NK-92 treated with Interleukin-12 subunit alpha and Interleukin-12 subunit beta, amount 100 ng/mL, for 24 hours (cell line): ENCODE results near the gene DRC3.
"Not testable (repeated sequence)": the region's sequence is repeated elsewhere in the genome, so short reads cannot be mapped to it uniquely, and the experiment has no call there.

ENCODE experiments used
- DNase-seq: peaks from one replicate; lab custom pipeline; 2025; lab: John Stamatoyannopoulos, UW

DRC3 gene

GRCh38 chr17:17942846-17943245 lies 29.8 kb upstream of the DRC3 start:
- no peak for DNase-seq

DNA sequence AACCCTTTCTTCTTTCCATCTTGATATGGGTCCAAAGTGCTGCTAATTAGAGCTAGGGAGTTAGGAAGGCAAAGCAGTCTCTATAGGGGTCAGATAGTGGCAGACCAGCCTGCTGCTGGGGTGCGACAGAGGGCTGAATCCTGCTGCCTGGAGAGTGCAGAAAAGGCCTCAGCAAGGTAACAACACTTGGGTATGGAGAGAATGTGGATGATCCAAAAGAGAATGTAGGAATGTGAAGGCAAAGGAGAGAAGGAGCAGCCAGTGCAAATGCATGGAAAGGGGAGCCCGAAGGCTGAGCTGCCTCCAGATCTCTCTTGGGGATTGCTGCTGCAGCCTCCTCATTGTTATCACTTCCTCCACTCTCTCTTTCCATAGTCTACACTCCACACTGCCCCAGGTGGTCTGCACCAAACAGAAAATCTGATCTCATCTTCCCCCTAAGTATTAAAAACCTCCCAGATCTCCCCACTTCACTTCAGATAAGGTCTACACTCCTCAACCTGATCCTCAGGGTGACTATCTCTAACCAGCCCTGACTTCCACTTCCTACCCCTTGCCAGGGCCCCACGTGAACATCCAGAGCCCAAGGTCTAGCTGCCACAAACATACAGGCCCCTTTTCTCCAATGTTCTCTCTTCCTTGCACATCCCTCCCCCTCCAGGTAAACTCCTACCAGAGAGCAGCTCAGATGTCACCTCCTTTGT lies 29.2 kb upstream of the DRC3 start:
- no peak for DNase-seq

- DNase-seq = no peak
Measured at GRCh38 chr17:17944242-17944641, 28.4 kb upstream of the DRC3 start.

DNA sequence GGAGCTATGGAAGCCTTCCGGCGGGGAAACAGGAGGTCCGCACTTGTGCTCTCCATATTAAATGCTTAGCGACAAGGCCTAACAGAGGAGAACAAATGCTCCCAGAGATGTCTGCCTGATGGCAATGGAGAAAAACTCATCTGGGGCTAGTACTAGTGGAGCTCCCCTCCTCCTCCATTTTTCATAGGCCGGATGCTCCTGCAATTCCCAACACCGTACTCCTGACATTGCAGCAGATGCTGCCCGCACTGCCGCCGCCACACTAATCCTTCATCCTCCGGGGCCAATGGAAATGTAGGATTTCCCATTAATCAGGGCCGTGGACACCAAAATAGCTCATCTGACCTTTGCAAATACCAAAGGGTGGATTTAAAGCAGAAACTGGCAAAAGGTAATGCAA lies 27.9 kb upstream of the DRC3 start:
- no peak for DNase-seq

GRCh38 chr17:17946093-17946492 lies 26.6 kb upstream of the DRC3 start:
- no peak for DNase-seq

DNA sequence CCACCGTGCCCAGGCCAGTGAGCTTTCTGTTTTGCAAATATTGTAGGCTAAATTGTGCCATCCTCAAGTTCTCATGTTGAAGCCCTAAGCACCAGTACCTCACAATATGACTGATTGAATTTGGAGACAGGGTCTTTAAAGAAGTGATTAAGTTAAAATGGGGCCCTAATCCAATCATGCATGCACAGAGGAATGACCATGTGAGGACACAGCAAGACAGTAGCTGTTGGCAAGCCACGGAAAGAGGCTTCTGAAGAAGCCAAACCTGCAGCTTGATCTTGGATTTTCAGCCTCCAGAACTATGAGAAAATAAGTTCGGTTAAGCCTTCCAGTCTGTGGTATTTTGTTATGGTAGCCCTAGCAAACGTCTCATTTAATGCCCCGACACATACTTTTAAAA lies 25.4 kb upstream of the DRC3 start:
- DNase-seq = no peak

DNA sequence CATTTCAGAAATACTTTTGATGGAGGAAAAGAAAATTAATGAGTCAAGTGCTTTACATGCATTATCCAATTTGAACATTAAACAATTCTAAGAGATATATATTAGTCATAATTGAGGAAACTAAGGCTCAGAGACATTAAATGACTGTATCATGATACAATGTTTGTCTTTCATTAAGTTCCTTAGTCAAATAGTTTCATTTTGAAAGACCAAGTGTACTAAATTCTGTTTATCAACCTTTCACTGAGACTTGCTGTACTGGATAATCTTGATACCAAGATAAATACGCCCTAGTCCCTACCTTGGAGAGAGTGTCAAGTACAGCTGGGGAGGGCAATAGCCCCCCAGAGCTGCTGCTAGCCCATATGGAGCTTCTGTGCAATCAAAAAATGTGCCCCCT lies 24.7 kb upstream of the DRC3 start:
- DNase-seq = no peak

- DNase-seq = no peak
Measured at GRCh38 chr17:17950347-17950746, 22.3 kb upstream of the DRC3 start.

DNA sequence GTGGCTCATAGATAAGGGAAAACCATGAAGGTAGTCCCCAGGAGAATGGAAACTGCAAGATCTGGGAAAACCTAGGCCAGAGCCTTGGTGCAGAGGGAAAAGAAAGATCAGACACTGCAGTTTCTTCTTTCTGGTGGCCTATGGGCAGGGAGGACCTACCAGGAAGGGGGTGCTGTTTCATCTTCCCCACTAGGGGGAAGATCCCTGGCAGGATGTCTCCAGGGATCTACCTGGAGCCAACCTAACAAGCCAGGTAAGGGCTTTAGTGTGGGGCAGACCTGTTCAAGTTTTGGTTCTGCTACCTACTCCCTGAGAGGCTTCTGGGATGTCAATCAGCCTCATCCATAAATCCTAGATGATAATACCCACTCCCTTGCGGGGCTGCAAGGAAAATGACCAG lies 21.9 kb upstream of the DRC3 start:
- no peak for DNase-seq

DNA sequence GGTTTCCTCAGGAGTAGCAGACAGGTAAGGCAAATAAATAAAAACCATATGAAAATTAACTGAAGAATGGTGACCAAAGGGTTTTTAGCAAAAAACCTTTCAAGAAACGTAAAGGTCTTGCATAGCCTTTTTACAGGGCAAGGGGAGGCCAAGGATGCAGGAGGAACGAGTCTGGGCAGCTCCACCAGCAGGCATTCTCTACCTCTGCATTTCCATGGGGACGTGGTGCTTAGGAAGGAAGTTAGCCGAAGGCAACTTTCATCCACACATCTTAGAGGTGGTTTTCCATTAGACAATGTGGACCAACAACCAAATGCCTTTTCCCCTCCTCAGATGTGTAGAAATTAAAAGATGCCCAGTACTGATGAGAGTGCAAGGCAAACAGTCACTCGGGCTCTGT lies 21.1 kb upstream of the DRC3 start:
- no peak for DNase-seq

GRCh38 chr17:17952691-17953090 lies 20.0 kb upstream of the DRC3 start:
- no peak for DNase-seq

DNA sequence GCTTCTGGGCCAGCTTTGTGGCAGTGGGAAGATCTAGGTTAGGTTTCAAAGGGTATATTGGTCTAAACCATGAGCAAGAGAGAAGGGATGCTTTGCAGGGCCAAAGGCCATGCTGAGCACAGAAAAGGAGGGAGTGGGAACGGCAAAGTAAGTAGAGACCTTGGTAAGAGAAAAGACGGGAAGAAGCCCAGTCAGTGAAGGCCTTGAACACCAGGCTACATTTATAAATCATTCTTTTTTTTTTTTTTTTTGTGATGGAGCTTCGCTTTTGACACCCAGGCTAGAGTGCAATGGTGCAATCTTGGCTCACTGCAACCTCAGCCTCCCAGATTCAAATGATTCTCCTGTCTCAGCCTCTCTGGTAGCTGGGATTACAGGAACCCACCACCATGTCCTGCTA lies 18.6 kb upstream of the DRC3 start:
- DNase-seq = no peak

DNA sequence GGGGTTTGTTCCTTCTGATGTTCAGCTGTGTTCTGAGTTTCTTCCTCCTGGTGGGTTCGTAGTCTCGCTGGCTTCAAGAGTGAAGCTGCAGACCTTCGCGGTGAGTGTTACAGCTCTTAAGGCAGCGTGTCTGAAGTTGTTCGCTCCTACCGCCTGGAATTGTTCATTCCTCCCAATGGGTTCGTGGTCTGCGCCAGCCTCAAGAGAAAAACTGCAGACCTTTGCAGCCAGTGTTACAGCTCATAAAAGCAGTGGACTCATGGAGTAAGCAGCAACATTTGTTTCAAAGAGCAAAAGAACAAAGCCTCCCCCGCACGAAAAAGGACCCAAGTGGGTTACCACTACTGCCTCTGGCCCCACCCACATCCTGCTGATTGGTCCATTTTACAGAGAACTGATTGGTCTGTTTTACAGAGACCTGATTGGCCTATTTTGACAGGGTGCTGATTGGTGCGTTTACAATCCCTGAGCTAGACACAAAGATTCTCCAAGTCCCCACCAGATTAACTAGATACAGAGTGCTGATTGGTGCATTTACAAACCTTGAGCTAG lies 16.8 kb upstream of the DRC3 start:
- not testable (repeated sequence) for DNase-seq

- DNase-seq = no peak
Measured at GRCh38 chr17:17957584-17957916, 15.1 kb upstream of the DRC3 start.

- no peak for DNase-seq
Measured at GRCh38 chr17:17958982-17959381, 13.7 kb upstream of the DRC3 start.

DNA sequence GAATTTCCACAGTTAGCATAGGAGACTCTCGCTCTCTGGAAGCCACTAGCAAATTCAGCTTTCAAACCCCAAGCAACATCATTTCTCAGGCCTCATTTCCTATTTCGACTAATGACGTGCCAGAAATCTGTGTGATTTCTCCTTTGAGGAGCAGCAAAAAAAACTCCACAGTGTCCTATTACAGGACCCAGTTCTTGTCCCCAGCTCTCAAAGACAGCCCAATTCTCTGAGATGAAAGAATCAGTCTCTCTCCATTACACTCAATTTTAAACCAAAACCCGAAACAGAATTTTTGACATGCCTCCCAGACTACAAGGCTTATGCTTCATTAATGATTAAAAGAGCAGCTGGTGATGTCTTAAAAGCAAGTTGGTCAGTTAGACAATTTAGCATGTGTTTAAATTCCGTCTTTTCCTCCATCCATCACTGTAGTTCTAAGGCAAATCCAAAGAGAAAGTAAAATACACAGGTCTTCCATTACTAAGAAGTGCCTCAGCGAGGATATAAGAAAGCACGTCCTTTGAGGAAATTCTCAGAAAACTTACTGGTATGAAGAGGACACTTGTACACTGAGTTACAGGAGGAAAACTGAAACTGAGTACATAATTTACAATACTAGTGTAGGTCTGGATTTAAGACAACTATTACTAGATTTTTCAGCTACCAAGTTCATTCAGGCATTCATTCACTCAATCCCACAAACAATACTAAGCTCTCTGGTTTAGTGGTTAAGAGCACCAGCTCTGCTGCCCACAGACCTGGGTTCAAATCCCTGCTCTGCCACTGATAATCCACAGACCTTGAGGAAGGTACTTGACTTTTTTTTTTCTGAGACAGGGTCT lies 12.9 kb upstream of the DRC3 start:
- DNase-seq = no peak

DNA sequence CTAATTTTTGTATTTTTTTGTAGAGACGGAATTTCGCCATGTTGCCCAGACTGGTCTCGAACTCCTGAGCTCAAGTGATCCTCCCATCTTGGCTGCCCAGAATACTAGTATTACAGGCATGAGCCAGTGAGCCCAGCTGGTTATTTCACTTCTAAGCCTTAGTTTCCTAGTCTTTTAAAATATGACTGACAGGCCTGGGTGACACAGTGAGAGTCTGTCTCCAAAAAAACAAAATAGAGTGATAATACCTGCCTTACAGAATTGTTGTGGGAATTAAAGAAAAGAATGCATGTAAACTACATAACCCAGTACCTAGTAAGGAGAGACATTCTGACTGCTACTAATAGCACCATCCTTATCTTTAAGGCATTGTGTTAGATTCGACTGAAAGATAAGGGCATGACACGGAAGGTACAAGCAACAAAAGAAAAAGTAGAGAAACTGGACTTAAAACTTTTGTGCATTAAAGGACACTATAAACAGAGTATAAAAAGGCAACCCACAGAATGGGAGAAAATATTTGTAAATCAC lies 12.1 kb upstream of the DRC3 start:
- DNase-seq = no peak

DNA sequence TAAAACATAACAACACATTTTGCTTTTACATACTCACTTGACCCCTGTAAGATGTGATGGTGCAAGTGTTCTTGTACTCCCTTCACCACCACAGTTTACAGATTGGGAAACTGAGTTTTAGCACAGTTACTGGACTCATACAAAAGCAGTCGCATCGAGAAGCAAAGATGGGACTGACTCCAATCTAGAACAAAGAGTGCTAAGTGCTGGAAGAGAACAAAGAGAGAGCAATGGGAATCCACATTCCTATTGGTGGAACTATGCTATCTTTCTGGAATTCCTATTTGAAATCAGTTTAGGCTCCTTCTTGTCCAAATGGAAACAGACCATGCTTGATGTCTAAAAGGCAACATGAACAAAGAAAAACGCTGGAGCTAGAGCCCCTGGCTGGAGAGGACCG lies 9.6 kb upstream of the DRC3 start:
- DNase-seq = no peak

GRCh38 chr17:17963694-17964436 lies 8.8 kb upstream of the DRC3 start:
- no peak for DNase-seq

DNA sequence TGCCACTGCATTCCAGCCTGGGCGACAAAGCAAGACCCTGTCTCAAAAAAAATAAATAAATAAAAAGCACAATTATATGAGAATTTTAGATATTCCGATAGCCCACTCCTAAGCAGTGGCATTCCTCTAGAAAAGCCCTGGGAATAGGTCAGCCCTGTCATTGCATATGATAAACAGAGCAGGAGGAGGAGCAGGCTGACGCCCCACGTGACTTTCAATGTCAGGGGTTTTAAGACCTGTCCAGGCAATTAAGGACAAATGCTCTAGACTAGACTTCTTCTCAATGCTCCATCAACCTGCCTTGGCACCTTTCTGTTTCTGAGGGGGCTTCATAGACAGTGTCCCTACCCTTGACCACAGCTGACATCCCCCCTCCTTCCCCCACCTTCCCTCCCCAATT lies 8.0 kb upstream of the DRC3 start:
- DNase-seq = no peak

- no peak for DNase-seq
Measured at GRCh38 chr17:17965152-17965721, 7.4 kb upstream of the DRC3 start.

DNA sequence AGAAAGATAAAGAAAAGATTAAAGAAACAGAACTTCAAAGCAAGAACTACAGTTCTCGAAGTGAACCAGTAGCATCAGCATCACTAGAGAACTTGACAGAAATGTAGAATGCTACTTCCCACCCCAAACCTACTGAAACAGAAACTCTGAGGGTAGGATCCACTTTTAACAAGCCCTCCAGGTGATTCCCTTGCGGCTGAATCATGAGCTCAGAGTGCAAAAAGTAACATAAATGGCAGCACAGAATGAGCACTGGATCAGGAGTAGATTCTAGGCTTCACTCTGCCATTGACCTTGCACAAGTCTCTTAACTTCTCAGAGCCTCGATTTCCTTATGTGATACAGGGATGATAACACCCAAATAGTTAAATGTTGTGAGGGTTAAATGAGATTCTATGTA lies 6.3 kb upstream of the DRC3 start:
- no peak for DNase-seq
